K562 (cell line): Measurements from ENCODE around the gene CTF1. TPM values are rescaled to one million over a fixed set of nuclear protein-coding genes. Genes with fewer than 3 reads are reported as not detected.

Experiments
- ATF7 ChIP-seq: fragments of 450-650 bp; IDR thresholded peaks from 2 replicates; pipeline ENCODE4 v1.7.1; 2014; ENCODE audit warnings: mild to moderate bottlenecking, moderate library complexity
- CBX1 ChIP-seq: sonication (generic); IDR thresholded peaks from 2 replicates; pipeline ENCODE4 v1.6.1; 2016; ENCODE audit warnings: antibody characterized with exemption, low read depth, mild to moderate bottlenecking
- ETV1 ChIP-seq: fragments of 450-650 bp; conservative IDR thresholded peaks from 2 replicates; pipeline ENCODE4 v1.6.1; 2016; ENCODE audit warnings: missing genetic modification characterization, control low read depth, low read depth, missing compliant biosample characterization
- OTX1 ChIP-seq: fragments of 450-650 bp; formaldehyde crosslinking; IDR thresholded peaks from 2 replicates; pipeline ENCODE4 v1.4.0; 2022; ENCODE audit warnings: mild to moderate bottlenecking
- RB1 ChIP-seq: fragments of 450-650 bp; IDR thresholded peaks from 2 replicates; pipeline ENCODE4 v1.6.1; 2017; ENCODE audit warnings: low read depth, mild to moderate bottlenecking
- TAF7 ChIP-seq: fragments of 450-650 bp; IDR thresholded peaks from 2 replicates; pipeline ENCODE4 v1.6.1; 2016; ENCODE audit warnings: missing genetic modification characterization, missing compliant biosample characterization
- YY1 ChIP-seq, 3 experiments: IDR thresholded peaks; 2 replicates each; pipeline ENCODE4 v1.6.1; 2011; ENCODE audit warnings: low read length in 2 of 3, mild to moderate bottlenecking in 2 of 3, moderate library complexity in 2 of 3, borderline replicate concordance in 1 of 3, control low read depth in 1 of 3, low read depth in 1 of 3; ENCODE audit not compliant: insufficient read depth in 3 of 3, insufficient replicate concordance in 2 of 3, control insufficient read depth in 1 of 3, insufficient read length in 1 of 3; ENCODE audit errors: extremely low read depth in 1 of 3
- ZBTB40 ChIP-seq, 2 experiments: fragments of 450-650 bp in 1 of 2; sonication (generic) in 1 of 2; formaldehyde crosslinking in 1 of 2; IDR thresholded peaks; 2 replicates each; pipeline versions ENCODE4 v1.7.1 to v1.9.0; 2016 to 2022; ENCODE audit warnings: inconsistent platforms in 1 of 2, mild to moderate bottlenecking in 1 of 2, missing genetic modification reagents in 1 of 2
- ZFP91 ChIP-seq: sonication (generic); formaldehyde crosslinking; IDR thresholded peaks from 2 replicates; pipeline ENCODE4 v1.8.0; 2022; ENCODE audit warnings: mild to moderate bottlenecking, missing genetic modification reagents
- ZNF592 ChIP-seq: fragments of 450-650 bp; IDR thresholded peaks from 2 replicates; pipeline ENCODE4 v1.6.1; 2017; ENCODE audit warnings: antibody characterized with exemption, mild to moderate bottlenecking
- polyA plus RNA-seq, 8 experiments: library from polyadenylated mRNA; depleted of rRNA in 4 of 8; stranded (reverse) in 5 of 8; unstranded in 3 of 8; fragments of >200 nt; fragmentation: Nextera tagmentation in 2 of 8; fragmentation: Illumina TruSeq in 1 of 8; extraction: Ambion mirVana in 2 of 8; extraction: Trizol in 1 of 8; gene quantifications; 2 replicates each; pipeline versions ENCODE4 v1.2.1 to v1.2.3, GENCODE V29; 2011 to 2014; ENCODE audit warnings: inconsistent platforms in 1 of 8, missing spikeins in 1 of 8
- total RNA-seq, 7 experiments: library from RNA; depleted of rRNA in 6 of 7; stranded (reverse); fragments of >200 nt in 6 of 7; fragmentation: Illumina TruSeq in 2 of 7; extraction: Trizol in 2 of 7; gene quantifications; 2 replicates each; pipeline versions ENCODE4 v1.2.1 to v1.2.3, GENCODE V29; 2011 to 2021; ENCODE audit warnings: low replicate concordance in 1 of 7

The CTF1 gene
- total and polyA plus RNA-seq, 9 of the 15 experiments (the other 6 are each of a cell fraction or from before 2014, with no cell fraction given) = 0.24 to 2.5 (median 0.44) TPM

DNA sequence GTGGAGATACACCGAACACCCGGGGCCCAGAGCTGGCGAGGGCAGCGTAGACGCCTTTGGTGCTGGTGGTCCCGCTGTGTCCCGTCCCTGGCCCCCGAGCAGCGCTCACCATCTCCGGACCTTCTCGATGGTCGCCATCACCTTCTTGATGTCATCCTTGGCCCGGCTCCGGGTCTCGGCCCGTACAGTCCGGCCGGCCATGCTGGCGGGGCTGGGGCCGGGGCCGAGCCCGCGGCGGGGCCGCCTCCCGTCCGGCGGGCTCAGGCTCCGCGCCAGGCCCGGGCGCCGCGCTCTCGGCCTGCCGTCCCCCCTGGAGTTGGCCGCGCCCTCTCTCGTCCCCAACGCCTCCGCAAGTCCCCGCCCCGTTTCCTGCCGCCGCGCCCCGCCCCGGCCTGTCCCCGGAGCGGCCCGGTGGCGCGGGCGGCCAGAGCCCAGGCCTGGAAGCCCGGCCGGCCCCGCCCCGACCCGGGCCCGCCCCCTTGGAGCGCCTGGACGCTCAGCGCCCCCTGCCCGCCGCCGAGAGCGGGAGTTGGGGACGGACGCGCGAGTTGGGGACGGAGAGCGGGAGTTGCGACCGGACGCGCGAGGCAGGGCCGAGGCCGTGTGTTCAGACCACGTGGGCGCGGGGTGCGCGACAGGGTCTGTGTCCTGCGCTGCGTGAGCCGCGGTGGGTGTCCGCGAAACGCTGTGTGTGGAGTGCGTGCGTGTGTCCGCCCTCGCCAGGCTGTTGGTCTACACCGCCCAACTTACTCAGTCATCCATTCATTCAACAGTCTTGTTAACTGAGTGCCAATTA, 2.5 kb upstream of the CTF1 start, which contains the start of gene BCL7C (continued):
- TF ChIP-seq CBX1 (peak; percentile 95), ETV1 (tag) (peak; percentile 34; the same call in 1 of the 2 replicates), ZFP91 (CRISPR knock-in tag) (peak; percentile 71; the same call in 1 of the 2 replicates), TAF7 (tag) (no peak), ZBTB40 (IDR thresholded peaks at IDR 0.05) (peak; percentile 55; the same call in 1 of the 2 replicates), ZBTB40 (CRISPR knock-in tag; IDR thresholded peaks at IDR 0.05) (peak; percentile 65; the same call in 1 of the 2 replicates), ATF7 (peak; percentile 32; the same call in 1 of the 2 replicates), RB1 (peak; percentile 95), YY1 (IDR thresholded peaks at IDR 0.05; ENCODE audit: borderline replicate concordance in 1 of 3, control insufficient read depth in 1 of 3, extremely low read depth in 1 of 3, insufficient read depth in 3 of 3, insufficient read length in 1 of 3, insufficient replicate concordance in 2 of 3, low read depth in 1 of 3, low read length in 2 of 3) (peak in 2 of 3 experiments; percentile 17 to 25), OTX1 (CRISPR knock-in tag) (0 out of 2 replicates have a peak, but pooled peaks have one; percentile 28), ZNF592 (peak; percentile 99)
